ENCODE results near the gene SQSTM1. TPM values are rescaled to one million over a fixed set of nuclear protein-coding genes. Genes with fewer than 3 reads are reported as not detected.
A peak's percentile ranks its signal among the peaks of the same experiment; 100 is the strongest.
"Not testable (repeated sequence)": the region's sequence is repeated elsewhere in the genome, so short reads cannot be mapped to it uniquely, and the experiment has no call there.

SQSTM1 gene
- total RNA-seq, 2 experiments from 2014 or later: 79.6 to 93.0 TPM

- H3K4me3 Mint-ChIP-seq: no peak overlapping the region
- CTCF ChIA-PET: no interaction called here
These were observed 42.9 kb downstream of the SQSTM1 start for GRCh38 chr5:179863449-179864085.

DNA sequence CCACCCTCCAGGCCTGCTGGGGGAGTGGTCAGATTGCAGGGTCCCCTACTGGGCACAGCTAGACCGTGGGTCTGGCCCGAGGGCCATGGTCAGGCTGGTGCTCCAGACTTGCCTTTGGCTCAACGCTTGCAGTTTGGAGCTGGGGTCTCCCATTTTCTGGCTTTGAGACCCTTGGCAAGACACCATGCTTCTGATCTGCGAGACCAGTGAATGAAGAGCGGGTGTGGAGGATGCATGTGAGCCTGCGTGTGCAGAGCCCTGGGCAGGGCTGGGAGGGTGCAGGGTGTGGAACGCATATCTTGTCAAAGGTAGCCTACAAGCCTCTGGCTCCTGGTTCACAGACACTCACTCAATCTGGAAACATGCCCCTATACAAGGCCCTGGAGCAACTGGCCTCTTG is 44.0 kb downstream of the SQSTM1 start:
- no peak for DNase-seq
- CTCF ChIA-PET: no interaction called here

More at GRCh38 chr5:179863449-179864085, 42.9 kb downstream of the SQSTM1 start:
- Mint-ChIP-seq H3K9me3 (no peaks in the 10 kb centered on the region), H3K27me3 (no peaks in the 10 kb centered on the region), H3K27ac (no peak overlapping the region), H3K4me1 (peaks cover 5% of the 10 kb centered on the region), H3K36me3 (ENCODE audit: low read depth) (peaks cover 20% of the 10 kb centered on the region)
- POLR2A ChIA-PET: no interaction called here
- DNase-seq: no peak

DNA sequence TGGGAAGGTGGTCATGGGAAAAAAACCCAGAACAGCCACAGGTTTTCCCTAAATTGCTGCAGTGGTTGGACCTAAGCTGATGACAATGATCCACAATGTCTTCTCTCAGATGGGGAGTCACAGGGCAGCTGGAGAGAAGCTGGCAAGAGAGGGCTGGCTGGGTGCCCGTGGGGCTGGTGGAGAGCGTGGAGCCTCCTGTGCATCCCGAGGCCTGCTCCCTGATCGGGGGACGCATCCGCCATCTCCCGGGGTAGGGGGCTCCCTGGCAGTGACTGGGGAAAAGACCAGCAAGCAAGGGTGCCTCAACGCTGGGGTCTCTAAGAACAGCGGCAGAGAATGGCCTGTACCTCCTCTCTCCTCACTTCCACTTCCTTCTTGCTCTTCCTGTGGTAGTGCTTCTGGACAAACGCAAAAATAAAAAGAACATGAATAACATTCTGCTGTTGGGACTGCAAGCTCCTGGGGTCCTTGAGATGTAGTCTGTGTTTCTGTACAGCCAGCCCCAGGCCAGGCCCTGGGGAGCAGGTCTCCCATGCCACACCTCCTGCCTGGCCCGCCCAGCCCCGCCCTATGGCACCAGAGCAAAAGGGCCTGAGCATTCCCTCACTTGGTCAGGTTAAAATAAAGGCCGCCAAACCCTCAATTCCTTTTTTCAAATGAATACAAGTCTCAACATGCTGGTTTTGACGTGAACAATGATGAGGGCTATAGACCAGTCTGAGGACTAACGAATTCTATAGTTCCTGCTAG is 45.0 kb downstream of the SQSTM1 start:
- Mint-ChIP-seq H3K9me3 (no peaks in the 10 kb centered on the region), H3K36me3 (ENCODE audit: low read depth) (peaks cover 18% of the 10 kb centered on the region), H3K27me3 (no peaks in the 10 kb centered on the region), H3K4me1 (no peaks in the 10 kb centered on the region), H3K27ac (no peak overlapping the region), H3K4me3 (no peak overlapping the region)
- ChIA-PET POLR2A (no interaction called here), CTCF (interaction anchor here (0.6 kb wide), 1 partner anchor 16 kb away, joined by 4 read pairs; no protein-coding TSS in a partner anchor)
- no peak for DNase-seq

More for the DNA sequence above, 44.0 kb downstream of the SQSTM1 start:
- Mint-ChIP-seq H3K4me1 (peaks cover 5% of the 10 kb centered on the region), H3K9me3 (no peaks in the 10 kb centered on the region), H3K27ac (no peak overlapping the region), H3K36me3 (ENCODE audit: low read depth) (peaks cover 20% of the 10 kb centered on the region), H3K27me3 (no peaks in the 10 kb centered on the region), H3K4me3 (no peak overlapping the region)
- POLR2A ChIA-PET: no interaction called here

GRCh38 chr5:179866241-179867078 is 45.8 kb downstream of the SQSTM1 start:
- no peaks in the 10 kb centered on the region for H3K9me3 Mint-ChIP-seq
- ChIA-PET POLR2A (no interaction called here), CTCF (no interaction called here)
- H3K4me1 Mint-ChIP-seq: no peaks in the 10 kb centered on the region
- peak; percentile 14 for DNase-seq
- H3K27me3 Mint-ChIP-seq: no peaks in the 10 kb centered on the region
- peaks cover 18% of the 10 kb centered on the region for H3K36me3 Mint-ChIP-seq (ENCODE audit: low read depth)
- H3K4me3 Mint-ChIP-seq: no peak overlapping the region
- H3K27ac Mint-ChIP-seq: no peak overlapping the region

- Mint-ChIP-seq H3K27ac (peak overlapping the region; percentile 54), H3K4me1 (no peaks in the 10 kb centered on the region), H3K36me3 (ENCODE audit: low read depth) (peaks cover 18% of the 10 kb centered on the region), H3K4me3 (no peak overlapping the region), H3K27me3 (no peaks in the 10 kb centered on the region), H3K9me3 (no peaks in the 10 kb centered on the region)
- no peak for DNase-seq
- ChIA-PET POLR2A (no interaction called here), CTCF (interaction anchor here (1.0 kb wide), 1 partner anchor 23 kb away, joined by 3 read pairs; no protein-coding TSS in a partner anchor)
These were observed 46.4 kb downstream of the SQSTM1 start for GRCh38 chr5:179867079-179867465.

- H3K4me3 Mint-ChIP-seq: no peak overlapping the region
- peaks cover 17% of the 10 kb centered on the region for H3K36me3 Mint-ChIP-seq (ENCODE audit: low read depth)
- H3K27ac Mint-ChIP-seq: peak overlapping the region; percentile 54
- no peaks in the 10 kb centered on the region for H3K4me1 Mint-ChIP-seq
- ChIA-PET POLR2A (no interaction called here), CTCF (interaction anchor here (1.0 kb wide), 1 partner anchor 23 kb away, joined by 3 read pairs; no protein-coding TSS in a partner anchor)
- no peaks in the 10 kb centered on the region for H3K27me3 Mint-ChIP-seq
- no peaks in the 10 kb centered on the region for H3K9me3 Mint-ChIP-seq
- DNase-seq: no peak
These were observed 46.8 kb downstream of the SQSTM1 start for GRCh38 chr5:179867476-179867875.

DNA sequence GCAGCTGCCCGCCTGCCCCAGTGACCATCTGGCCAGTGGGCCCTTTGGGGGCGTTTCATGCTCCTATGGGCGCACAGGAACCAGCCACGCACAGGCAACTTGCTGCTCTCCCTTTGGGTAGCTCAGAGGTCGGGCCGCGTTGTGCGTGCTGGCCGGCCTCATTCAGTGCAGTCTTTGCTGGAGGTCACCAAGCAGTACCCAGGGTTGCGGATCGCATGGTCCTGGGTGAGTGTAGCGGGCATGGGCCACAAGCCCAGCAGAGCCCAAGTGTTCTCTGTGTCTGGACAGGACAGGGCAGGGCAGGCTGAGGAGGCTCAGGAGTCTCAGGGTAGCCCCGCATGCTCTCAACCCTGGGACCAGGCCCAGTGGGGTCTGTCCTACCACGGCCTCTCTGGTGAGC is 47.8 kb downstream of the SQSTM1 start:
- H3K27ac Mint-ChIP-seq: no peak overlapping the region
- CTCF ChIA-PET: interaction anchor here (0.6 kb wide), 1 partner anchor 344 kb away, joined by 3 read pairs; no protein-coding TSS in a partner anchor
- peaks cover 12% of the 10 kb centered on the region for H3K36me3 Mint-ChIP-seq (ENCODE audit: low read depth)
- H3K9me3 Mint-ChIP-seq: no peaks in the 10 kb centered on the region
- H3K4me1 Mint-ChIP-seq: no peaks in the 10 kb centered on the region
- no peak for DNase-seq
- no peaks in the 10 kb centered on the region for H3K27me3 Mint-ChIP-seq
- POLR2A ChIA-PET: no interaction called here
- no peak overlapping the region for H3K4me3 Mint-ChIP-seq

GRCh38 chr5:179869101-179869500 is 48.4 kb downstream of the SQSTM1 start:
- H3K27me3 Mint-ChIP-seq: no peaks in the 10 kb centered on the region
- H3K4me3 Mint-ChIP-seq: no peak overlapping the region
- no peak for DNase-seq
- H3K9me3 Mint-ChIP-seq: no peaks in the 10 kb centered on the region
- peaks cover 9% of the 10 kb centered on the region for H3K36me3 Mint-ChIP-seq (ENCODE audit: low read depth)
- CTCF ChIA-PET: interaction anchor here (0.9 to 1.1 kb wide), 2 partner anchors 10 to 13 kb away, joined by 3 read pairs; no protein-coding TSS in a partner anchor
- H3K4me1 Mint-ChIP-seq: no peaks in the 10 kb centered on the region
- POLR2A ChIA-PET: no interaction called here
- H3K27ac Mint-ChIP-seq: no peak overlapping the region

- DNase-seq: no peak
- ChIA-PET CTCF (interaction anchor here (0.9 to 1.7 kb wide), 3 partner anchors 9 to 19 kb away, joined by 3 to 5 read pairs (median 3); no protein-coding TSS in a partner anchor), POLR2A (no interaction called here)
- Mint-ChIP-seq H3K36me3 (ENCODE audit: low read depth) (peaks cover 9% of the 10 kb centered on the region), H3K9me3 (no peaks in the 10 kb centered on the region), H3K4me3 (no peak overlapping the region), H3K4me1 (no peaks in the 10 kb centered on the region), H3K27ac (peak overlapping the region; percentile 60), H3K27me3 (no peaks in the 10 kb centered on the region)
These were observed 49.1 kb downstream of the SQSTM1 start for GRCh38 chr5:179869641-179870402.

DNA sequence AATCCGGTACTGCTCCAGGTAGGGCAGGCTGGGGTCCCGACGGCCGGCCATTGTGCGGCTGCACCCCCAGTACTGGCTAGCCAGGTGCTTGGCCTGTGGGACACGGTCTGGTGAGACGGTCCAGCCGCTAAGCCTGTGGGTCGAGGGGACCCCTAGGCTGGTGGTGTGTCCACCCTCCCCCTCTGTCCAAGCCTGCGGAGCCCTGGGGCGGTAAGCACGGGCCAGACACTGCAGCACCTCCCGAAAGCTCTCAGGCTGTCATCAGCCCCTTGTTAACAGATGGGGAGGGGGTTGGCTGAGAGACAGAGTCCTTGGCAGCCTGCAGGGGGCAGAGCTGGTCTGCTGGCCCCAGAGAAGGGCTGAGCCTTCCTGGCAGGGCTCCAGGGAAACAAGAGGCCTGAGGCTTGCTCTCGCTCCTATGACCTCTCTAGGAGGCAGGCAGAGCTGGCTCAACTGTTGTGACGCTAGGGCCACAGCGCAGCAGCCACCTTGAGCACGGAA is 49.7 kb downstream of the SQSTM1 start:
- Mint-ChIP-seq H3K4me3 (no peak overlapping the region), H3K9me3 (no peaks in the 10 kb centered on the region), H3K27me3 (no peaks in the 10 kb centered on the region), H3K36me3 (ENCODE audit: low read depth) (peaks cover 3% of the 10 kb centered on the region), H3K27ac (no peak overlapping the region), H3K4me1 (no peaks in the 10 kb centered on the region)
- DNase-seq: no peak
- ChIA-PET POLR2A (no interaction called here), CTCF (interaction anchor here (1.7 kb wide), 1 partner anchor 19 kb away, joined by 5 read pairs; no protein-coding TSS in a partner anchor)

DNA sequence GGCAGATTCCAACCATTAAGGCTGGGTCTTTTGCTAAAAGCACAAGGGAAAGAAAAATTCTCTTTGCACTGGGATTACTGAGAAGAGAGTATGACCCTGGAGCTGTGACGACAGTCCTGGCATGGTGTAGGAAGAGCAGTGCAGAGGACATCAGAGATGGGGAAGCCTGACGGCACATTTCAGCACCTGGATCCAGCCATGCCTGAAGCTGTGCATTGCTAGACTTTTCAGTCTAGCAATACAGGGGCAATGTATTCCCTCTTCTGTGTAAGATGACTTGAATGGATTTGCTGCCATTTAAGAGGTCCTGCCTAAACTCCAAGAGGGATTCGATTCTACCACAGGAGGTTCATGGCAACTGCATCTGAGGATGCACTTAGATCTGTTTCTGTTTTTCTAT is 50.2 kb downstream of the SQSTM1 start:
- H3K27me3 Mint-ChIP-seq: no peaks in the 10 kb centered on the region
- DNase-seq: no peak
- no peak overlapping the region for H3K4me3 Mint-ChIP-seq
- H3K27ac Mint-ChIP-seq: no peak overlapping the region
- H3K36me3 Mint-ChIP-seq (ENCODE audit: low read depth): peaks cover 2% of the 10 kb centered on the region
- H3K4me1 Mint-ChIP-seq: no peaks in the 10 kb centered on the region
- ChIA-PET POLR2A (no interaction called here), CTCF (interaction anchor here (1.7 kb wide), 1 partner anchor 20 kb away, joined by 5 read pairs; no protein-coding TSS in a partner anchor)
- no peaks in the 10 kb centered on the region for H3K9me3 Mint-ChIP-seq

GRCh38 chr5:179871533-179871932 is 50.8 kb downstream of the SQSTM1 start:
- H3K4me1 Mint-ChIP-seq; H3K27me3 Mint-ChIP-seq; H3K36me3 Mint-ChIP-seq (ENCODE audit: low read depth); H3K4me3 Mint-ChIP-seq; H3K9me3 Mint-ChIP-seq; H3K27ac Mint-ChIP-seq; DNase-seq; POLR2A ChIA-PET: not testable (repeated sequence)
- CTCF ChIA-PET: interaction anchor here (1.7 kb wide), 1 partner anchor 20 kb away, joined by 5 read pairs; no protein-coding TSS in a partner anchor
